GM12872 (cell line): ENCODE data around the gene ADA.
A peak's percentile ranks its signal among the peaks of the same experiment; 100 is the strongest.

Experiments
- CTCF ChIP-seq: IDR thresholded peaks from 3 replicates; pipeline ENCODE4 v1.5.1; 2011; ENCODE audit warnings: low read depth, mild to moderate bottlenecking, low read length, moderate library complexity; ENCODE audit not compliant: insufficient read depth

Gene ADA

GRCh38 chr20:44606725-44607441, 44.6 kb downstream of the ADA start:
- TF ChIP-seq CTCF = no peak

GRCh38 chr20:44603327-44603726, 48.2 kb downstream of the ADA start:
- TF ChIP-seq CTCF = peak; percentile 29; the same call in 2 of the 3 replicates

- no peak for TF ChIP-seq CTCF
These were observed 49.7 kb downstream of the ADA start for GRCh38 chr20:44601801-44602204.

- TF ChIP-seq CTCF = no peak
These were observed 50.2 kb downstream of the ADA start for GRCh38 chr20:44601236-44601671.

GRCh38 chr20:44600758-44601201, 50.7 kb downstream of the ADA start:
- no peak for TF ChIP-seq CTCF

- TF ChIP-seq CTCF = no peak
These were observed 51.2 kb downstream of the ADA start for GRCh38 chr20:44600301-44600700.

- TF ChIP-seq CTCF = no peak
These were observed 51.8 kb downstream of the ADA start for GRCh38 chr20:44599715-44600114.
